ENCODE results near the gene KRTAP19-7. TPM values are rescaled to one million over a fixed set of nuclear protein-coding genes. Genes with fewer than 3 reads are reported as not detected.

The KRTAP19-7 gene
- total RNA-seq, 2 donors from 2014 or later: not detected

GRCh38 chr21:30555095-30555494 is 6.0 kb downstream of the KRTAP19-7 start:
- no peak overlapping the region for H3K27ac Mint-ChIP-seq
- no peaks in the 10 kb centered on the region for H3K9me3 ChIP-seq (ENCODE audit: control insufficient read depth, low read length, poor library complexity, severe bottlenecking)
- H3K4me3 Mint-ChIP-seq: no peak overlapping the region
- no peaks in the 10 kb centered on the region for H3K27me3 Mint-ChIP-seq
- no peaks in the 10 kb centered on the region for H3K36me3 Mint-ChIP-seq (ENCODE audit: low read depth)
- no peak for DNase-seq
- no peak for ATAC-seq
- H3K4me1 Mint-ChIP-seq: no peaks in the 10 kb centered on the region

GRCh38 chr21:30552782-30553181 is 8.3 kb downstream of the KRTAP19-7 start:
- H3K4me3 Mint-ChIP-seq: no peak overlapping the region
- no peaks in the 10 kb centered on the region for H3K9me3 ChIP-seq (ENCODE audit: control insufficient read depth, low read length, poor library complexity, severe bottlenecking)
- no peak overlapping the region for H3K27ac Mint-ChIP-seq

DNA sequence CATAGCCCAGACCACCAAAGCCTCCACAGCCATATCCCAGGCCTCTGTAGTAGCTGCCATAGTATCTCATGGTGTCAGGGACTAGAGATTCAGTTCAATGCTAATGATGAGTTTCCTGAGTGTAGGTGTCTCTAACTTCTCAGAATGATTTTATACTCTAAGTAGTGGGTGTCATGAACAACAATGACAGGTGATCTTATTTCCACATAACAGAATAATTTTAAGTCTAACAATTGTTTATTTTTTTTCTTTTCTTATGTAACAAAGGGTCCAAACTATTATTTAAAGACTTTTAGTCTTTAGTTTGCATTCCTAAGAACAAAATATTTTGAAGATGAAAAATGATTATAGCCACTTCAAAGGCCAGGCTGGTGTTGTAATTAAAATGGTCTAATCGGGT is 19.4 kb downstream of the KRTAP19-7 start, which contains the start of gene KRTAP19-6:
Gene KRTAP19-6 (minus strand): TSS at position 101 of the 400 bp plus-strand sequence. CDS start 31 bp downstream, at position 70.
- no peaks in the 10 kb centered on the region for H3K36me3 Mint-ChIP-seq (ENCODE audit: low read depth)
- H3K4me3 Mint-ChIP-seq: no peak within 1 kb of the TSS
- no peak within 1 kb of the TSS for H3K27ac Mint-ChIP-seq
- H3K4me1 Mint-ChIP-seq: no peaks in the 10 kb centered on the region
- no peak for ATAC-seq
- DNase-seq: no peak
- no peaks in the 10 kb centered on the region for H3K27me3 Mint-ChIP-seq
- H3K9me3 ChIP-seq (ENCODE audit: control insufficient read depth, low read length, poor library complexity, severe bottlenecking): no peaks in the 10 kb centered on the region

More at GRCh38 chr21:30552782-30553181, 8.3 kb downstream of the KRTAP19-7 start:
- no peaks in the 10 kb centered on the region for H3K27me3 Mint-ChIP-seq
- H3K4me1 Mint-ChIP-seq: no peaks in the 10 kb centered on the region
- ATAC-seq (no peak), DNase-seq (no peak)
- H3K36me3 Mint-ChIP-seq (ENCODE audit: low read depth): no peaks in the 10 kb centered on the region

DNA sequence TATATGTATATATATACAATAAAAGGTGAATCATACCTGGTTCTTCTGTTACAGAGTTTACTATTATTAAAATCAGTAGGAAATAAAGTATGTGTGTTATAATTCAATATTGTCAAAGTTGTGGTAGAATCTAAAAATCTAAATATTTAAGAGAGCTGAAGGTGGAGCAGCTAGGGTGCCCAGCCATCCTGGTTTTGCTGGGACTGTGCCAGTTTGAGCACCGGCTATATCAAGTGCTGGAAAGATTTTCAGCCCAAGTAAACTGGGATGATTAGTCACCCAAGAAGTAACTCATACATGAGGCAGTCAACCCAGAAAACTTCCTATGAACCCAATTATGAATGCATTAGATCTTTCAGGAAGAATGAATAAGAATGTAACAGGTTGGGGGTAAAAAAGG is 42.2 kb downstream of the KRTAP19-7 start:
- DNase-seq: no peak
- H3K27me3 Mint-ChIP-seq: no peaks in the 10 kb centered on the region
- H3K27ac Mint-ChIP-seq: no peak overlapping the region
- no peak for ATAC-seq
- no peaks in the 10 kb centered on the region for H3K4me1 Mint-ChIP-seq
- no peak overlapping the region for H3K4me3 Mint-ChIP-seq
- H3K9me3 ChIP-seq (ENCODE audit: control insufficient read depth, low read length, poor library complexity, severe bottlenecking): no peaks in the 10 kb centered on the region
- H3K36me3 Mint-ChIP-seq (ENCODE audit: low read depth): no peaks in the 10 kb centered on the region

DNA sequence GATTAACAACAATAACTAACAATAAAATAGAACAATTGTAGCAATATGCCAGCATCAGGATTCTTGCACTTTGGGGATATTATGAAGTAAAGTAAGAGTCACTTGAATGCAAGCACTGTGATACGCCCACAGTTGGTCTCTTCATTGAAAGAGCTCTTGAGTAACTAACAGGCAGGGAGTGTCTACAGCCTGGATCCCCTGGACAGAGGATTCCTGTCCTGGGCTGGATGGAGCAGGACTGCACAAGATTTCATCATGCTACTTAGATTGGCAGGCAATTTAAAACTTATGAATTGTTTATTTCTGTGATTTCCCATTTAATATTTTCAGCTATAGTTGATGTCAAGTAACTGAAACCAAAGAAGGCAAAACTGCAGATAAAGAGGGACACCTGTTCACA is 45.4 kb downstream of the KRTAP19-7 start:
- H3K36me3 Mint-ChIP-seq (ENCODE audit: low read depth): no peaks in the 10 kb centered on the region
- no peaks in the 10 kb centered on the region for H3K4me1 Mint-ChIP-seq
- DNase-seq (no peak), ATAC-seq (no peak)
- H3K27ac Mint-ChIP-seq: no peak overlapping the region
- no peak overlapping the region for H3K4me3 Mint-ChIP-seq
- H3K9me3 ChIP-seq (ENCODE audit: control insufficient read depth, low read length, poor library complexity, severe bottlenecking): no peaks in the 10 kb centered on the region
- H3K27me3 Mint-ChIP-seq: no peaks in the 10 kb centered on the region

Other genes starting within 250 kb of the KRTAP19-7 start
- not detected for gene KRTAP26-1, start 241.0 kb downstream of the KRTAP19-7 start, total RNA-seq
- gene KRTAP27-1, start 223.6 kb downstream of the KRTAP19-7 start, total RNA-seq: not detected
- not detected for gene KRTAP23-1, start 212.7 kb downstream of the KRTAP19-7 start, total RNA-seq
- gene KRTAP13-2, start 189.0 kb downstream of the KRTAP19-7 start, total RNA-seq: not detected
- gene KRTAP13-1, start 165.3 kb downstream of the KRTAP19-7 start, total RNA-seq: not detected
- not detected for gene KRTAP13-3, start 135.4 kb downstream of the KRTAP19-7 start, total RNA-seq
- gene KRTAP13-4, start 131.1 kb downstream of the KRTAP19-7 start, total RNA-seq: not detected
- gene KRTAP15-1, start 121.0 kb downstream of the KRTAP19-7 start, total RNA-seq: not detected
- gene KRTAP19-1, start 80.9 kb downstream of the KRTAP19-7 start, total RNA-seq: not detected
- gene KRTAP19-2, start 73.9 kb downstream of the KRTAP19-7 start, total RNA-seq: not detected
- gene KRTAP19-3, start 69.3 kb downstream of the KRTAP19-7 start, total RNA-seq: not detected
- not detected for gene KRTAP19-4, start 64.1 kb downstream of the KRTAP19-7 start, total RNA-seq
- gene KRTAP19-5, start 59.2 kb downstream of the KRTAP19-7 start, total RNA-seq: not detected
- not detected for gene KRTAP19-6, start 19.4 kb downstream of the KRTAP19-7 start, total RNA-seq
- not detected for gene KRTAP22-2, start 29.1 kb upstream of the KRTAP19-7 start, total RNA-seq
- not detected for gene KRTAP6-3, start 31.1 kb upstream of the KRTAP19-7 start, total RNA-seq
- gene KRTAP6-2, start 37.6 kb upstream of the KRTAP19-7 start, total RNA-seq: not detected
- gene KRTAP22-1, start 39.8 kb upstream of the KRTAP19-7 start, total RNA-seq: not detected
- gene KRTAP6-1, start 52.6 kb upstream of the KRTAP19-7 start, total RNA-seq: not detected
- gene KRTAP20-1, start 55.1 kb upstream of the KRTAP19-7 start, total RNA-seq: not detected
- gene KRTAP20-4, start 59.3 kb upstream of the KRTAP19-7 start, total RNA-seq: not detected
- gene KRTAP20-2, start 73.9 kb upstream of the KRTAP19-7 start, total RNA-seq: not detected
- not detected for gene KRTAP20-3, start 81.5 kb upstream of the KRTAP19-7 start, total RNA-seq
- not detected for gene KRTAP21-3, start 157.5 kb upstream of the KRTAP19-7 start, total RNA-seq
- not detected for gene KRTAP21-2, start 185.9 kb upstream of the KRTAP19-7 start, total RNA-seq
- gene KRTAP21-1, start 194.1 kb upstream of the KRTAP19-7 start, total RNA-seq: not detected

Data from T-helper 17 cell (primary cell).